Memory B cell (primary cell): ENCODE measurements around the gene CEBPZOS.

Experiments
- ATAC-seq: fragments of 150-1000 bp; cut with Tn5 transposase; 2 replicates; pipeline ENCODE4 v1.10.0; 2021; ENCODE audit warnings: low read depth, mild to moderate bottlenecking, moderate library complexity
- DNase-seq, 2 donors: peaks; one replicate each; pipeline ENCODE4 v3.0.0; 2022; ENCODE audit warnings: low spot score in 2 of 2
- H3K27ac Mint-ChIP-seq: one replicate; pipeline ENCODE4 v1.8.0; 2022; ENCODE audit warnings: mild to moderate bottlenecking, moderate library complexity, mixed read lengths
- H3K27me3 Mint-ChIP-seq: one replicate; pipeline ENCODE4 v1.8.0; 2022; ENCODE audit warnings: mixed read lengths
- H3K36me3 Mint-ChIP-seq: one replicate; pipeline ENCODE4 v1.8.0; 2022; ENCODE audit warnings: mild to moderate bottlenecking, mixed read lengths
- H3K4me1 Mint-ChIP-seq: one replicate; pipeline ENCODE4 v1.8.0; 2022; ENCODE audit warnings: mixed read lengths
- H3K4me3 Mint-ChIP-seq: one replicate; pipeline ENCODE4 v1.8.0; 2022; ENCODE audit warnings: mild to moderate bottlenecking, moderate library complexity, mixed read lengths
- H3K9me3 Mint-ChIP-seq: one replicate; pipeline ENCODE4 v1.8.0; 2022; ENCODE audit warnings: mixed read lengths

CEBPZOS gene

DNA sequence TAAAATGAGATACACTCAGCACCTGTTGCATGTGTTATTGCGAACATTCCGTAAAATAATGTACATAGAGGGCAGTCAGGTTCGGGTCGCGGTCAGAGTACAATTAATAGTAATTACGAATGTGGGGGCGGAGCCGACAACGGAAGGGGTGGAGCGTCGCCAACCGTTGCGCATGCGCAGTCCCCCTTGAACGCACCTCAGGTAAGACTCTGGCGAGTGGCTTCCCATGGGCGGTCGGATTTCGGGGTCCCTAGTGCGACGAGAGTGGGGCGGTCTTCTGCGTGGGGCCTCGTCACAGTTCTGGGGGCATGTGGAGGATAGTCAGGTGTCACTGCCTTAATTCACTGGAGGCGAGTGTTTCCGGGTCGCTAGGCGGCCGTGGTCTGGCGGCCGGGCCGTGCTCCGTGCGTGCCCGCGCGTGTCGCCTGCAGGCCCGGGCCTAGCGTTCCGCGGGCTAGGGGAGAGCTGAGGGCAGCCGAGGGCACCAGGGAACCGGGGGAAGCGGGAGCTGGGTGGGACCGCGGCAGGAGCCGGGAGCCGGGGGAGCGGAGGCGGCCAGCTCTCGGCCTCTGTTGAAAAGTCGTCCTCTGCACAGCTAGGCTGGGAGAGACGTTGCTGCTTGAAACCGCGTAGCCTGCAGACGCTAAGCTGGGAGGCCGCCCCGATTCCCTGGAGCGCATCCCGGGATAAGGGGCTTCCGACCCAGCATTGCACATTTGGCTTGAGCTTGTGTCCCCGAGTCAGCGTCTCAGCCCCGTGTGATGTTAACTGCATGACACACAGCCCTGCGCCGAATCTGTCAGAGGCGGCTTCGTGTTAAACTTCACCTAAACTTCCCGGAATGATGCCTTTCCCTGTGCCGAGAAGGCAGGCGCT is at the start of gene CEBPZOS:
Gene CEBPZOS, plus strand, starts transcription at position 177 of the 876 bp plus-strand sequence. CDS start 3,209 bp downstream, outside the sequence.
- Mint-ChIP-seq H3K4me1 (peaks cover 8% of the 10 kb centered on the region), H3K27me3 (no peaks in the 10 kb centered on the region), H3K36me3 (peaks cover 1% of the 10 kb centered on the region), H3K27ac (peak within 1 kb of the TSS; percentile 98), H3K9me3 (no peaks in the 10 kb centered on the region), H3K4me3 (peak within 1 kb of the TSS; percentile 100)
- ATAC-seq (peak; percentile 87), DNase-seq (peak; percentile 92 to 95)

DNA sequence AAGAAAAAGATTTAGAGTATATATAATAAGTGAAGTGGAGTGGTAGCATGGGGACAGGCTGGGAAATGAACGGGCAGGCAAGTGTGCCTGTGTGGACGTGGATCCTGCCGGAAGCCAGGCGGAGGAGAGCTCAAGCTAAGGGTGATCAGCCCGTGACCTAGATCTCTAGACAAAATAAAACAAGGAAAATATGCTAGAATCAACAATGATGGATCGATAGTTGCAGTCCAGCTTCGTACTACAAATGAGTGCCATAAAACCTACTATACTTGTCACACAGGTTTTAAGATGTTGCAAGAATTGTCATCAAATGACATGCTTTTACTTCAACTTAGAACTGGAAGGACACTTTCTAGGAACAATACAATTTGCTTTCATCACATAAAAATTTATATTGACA is 48.0 kb upstream of the CEBPZOS start:
- Mint-ChIP-seq H3K9me3 (peaks cover 2% of the 10 kb centered on the region), H3K27me3 (no peaks in the 10 kb centered on the region), H3K4me3 (no peak overlapping the region), H3K4me1 (peaks cover 14% of the 10 kb centered on the region), H3K36me3 (peaks cover 35% of the 10 kb centered on the region), H3K27ac (peak overlapping the region; percentile 37)
- ATAC-seq (no peak), DNase-seq (no peak)

DNA sequence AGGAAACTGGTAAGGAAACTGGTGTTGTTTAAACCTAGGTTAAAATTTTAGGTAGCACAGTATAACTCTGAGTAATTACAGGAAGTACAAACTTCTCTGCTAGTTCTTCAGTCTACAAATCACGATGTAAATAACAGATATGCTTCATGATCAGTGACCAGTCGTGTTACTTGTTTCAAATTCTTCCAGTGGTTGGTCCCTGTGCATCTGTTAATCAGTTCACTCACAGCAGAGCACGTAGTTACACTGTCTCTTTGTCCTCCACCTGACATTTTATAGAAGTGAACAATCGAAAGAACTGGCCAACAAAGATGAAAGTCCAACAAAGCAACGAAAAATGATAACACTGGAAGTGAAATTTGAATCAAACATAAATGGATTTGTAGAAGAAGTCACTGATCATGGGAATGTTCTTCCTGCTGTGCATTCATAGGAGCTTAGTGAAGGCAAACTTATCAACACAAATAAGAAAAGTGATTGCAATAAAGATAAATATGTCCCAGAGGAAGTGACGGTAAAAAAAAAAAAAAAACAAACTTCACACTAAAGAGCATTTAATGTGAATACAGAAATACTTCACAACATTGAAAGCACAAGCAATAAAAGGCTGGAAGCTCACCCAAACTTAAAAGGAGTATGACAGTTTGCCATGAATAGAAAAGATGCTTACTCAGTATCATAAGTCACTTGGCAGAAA is 46.5 kb upstream of the CEBPZOS start:
- H3K36me3 Mint-ChIP-seq, result peaks cover 38% of the 10 kb centered on the region
- no peak overlapping the region for H3K4me3 Mint-ChIP-seq
- no peaks in the 10 kb centered on the region for H3K27me3 Mint-ChIP-seq
- peaks cover 3% of the 10 kb centered on the region for H3K9me3 Mint-ChIP-seq
- H3K4me1 Mint-ChIP-seq, result peaks cover 20% of the 10 kb centered on the region
- no peak for DNase-seq
- peak overlapping the region; percentile 78 for H3K27ac Mint-ChIP-seq
- peak; percentile 44 for ATAC-seq

DNA sequence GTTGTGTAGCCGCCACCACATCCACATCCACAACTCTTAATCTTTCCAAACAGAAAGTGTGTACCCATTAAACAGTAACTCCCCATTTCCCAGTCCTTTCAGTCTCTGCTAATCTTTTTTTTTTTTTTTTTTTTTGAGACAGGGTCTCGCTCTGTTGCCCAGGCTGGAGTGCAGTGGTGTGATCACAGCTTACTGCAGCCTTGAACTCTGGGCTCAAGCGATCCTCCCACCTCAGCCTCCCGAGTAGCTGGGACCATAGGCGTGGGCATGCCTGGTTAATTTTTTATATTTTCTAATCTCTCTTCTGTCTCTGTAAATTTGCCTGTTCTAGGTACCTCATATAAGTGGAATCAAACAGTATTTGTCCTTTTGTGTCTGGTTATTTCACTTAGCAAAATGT is 43.1 kb upstream of the CEBPZOS start:
- Mint-ChIP-seq H3K27ac (peak overlapping the region; percentile 49), H3K4me3 (no peak overlapping the region), H3K4me1 (peaks cover 39% of the 10 kb centered on the region), H3K9me3 (peaks cover 3% of the 10 kb centered on the region), H3K27me3 (no peaks in the 10 kb centered on the region), H3K36me3 (peaks cover 26% of the 10 kb centered on the region)
- DNase-seq, result no peak
- no peak for ATAC-seq

DNA sequence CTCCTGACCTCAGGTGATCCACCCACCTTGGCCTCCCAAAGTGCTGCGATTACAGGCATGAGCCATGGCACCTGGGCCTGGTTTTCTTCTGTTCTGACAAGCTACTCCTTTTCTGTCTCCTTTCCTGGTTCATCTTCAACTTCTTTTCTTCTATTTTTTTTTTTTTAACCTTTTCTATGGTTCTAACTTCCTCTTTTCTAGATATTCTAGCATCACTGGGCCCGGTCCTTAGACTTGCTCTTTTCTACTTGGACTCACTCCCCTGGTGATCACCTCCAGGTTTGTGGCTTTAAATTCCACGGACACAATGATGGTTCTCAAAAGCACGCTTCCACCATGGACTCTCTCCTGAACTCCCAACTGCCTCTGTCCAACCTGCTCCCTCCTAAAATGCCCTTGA is 41.5 kb upstream of the CEBPZOS start:
- peak overlapping the region; percentile 86 for H3K27ac Mint-ChIP-seq

DNA sequence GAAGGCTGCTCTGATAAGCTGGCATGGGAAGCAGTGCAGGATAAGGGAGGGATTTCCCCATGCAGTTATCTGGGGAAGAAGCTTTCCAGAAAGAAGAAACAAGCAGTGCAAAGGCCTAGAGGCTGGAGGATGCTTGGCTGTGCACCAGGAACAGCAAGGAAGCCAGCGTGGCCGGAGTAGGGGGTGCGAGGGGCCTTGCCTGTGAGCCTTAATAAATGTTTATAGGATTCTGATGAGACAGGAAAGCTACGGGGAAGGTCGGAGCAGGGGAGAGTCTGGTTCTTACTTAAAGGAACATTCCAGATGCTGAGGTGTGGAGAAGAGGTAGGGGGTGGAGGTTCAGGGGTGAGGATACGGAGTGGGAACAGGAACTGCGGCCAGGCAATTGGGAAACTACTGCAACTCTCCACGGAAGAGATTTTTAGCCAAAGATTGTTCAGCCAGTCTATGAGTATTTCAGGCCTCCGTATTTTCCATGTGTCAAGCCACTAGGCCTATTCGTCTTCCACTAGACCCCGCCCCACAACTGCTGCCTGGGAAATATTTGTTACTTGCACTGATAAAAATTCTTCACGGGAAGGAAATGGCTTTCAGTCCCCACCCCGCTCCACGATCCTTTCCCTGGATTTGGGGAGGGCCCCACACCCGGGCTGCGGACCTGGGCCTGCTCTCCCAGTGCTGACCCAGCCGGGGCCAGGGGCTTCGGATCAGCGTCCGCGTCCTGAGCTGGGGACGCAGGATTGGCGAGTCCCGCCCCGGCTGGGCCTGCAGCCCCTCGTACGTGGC is 40.0 kb upstream of the CEBPZOS start:
- Mint-ChIP-seq H3K4me3 (peak overlapping the region; percentile 89), H3K27ac (peak overlapping the region; percentile 86), H3K36me3 (peaks cover 17% of the 10 kb centered on the region), H3K27me3 (no peaks in the 10 kb centered on the region), H3K9me3 (peaks cover 3% of the 10 kb centered on the region), H3K4me1 (peaks cover 35% of the 10 kb centered on the region)
- DNase-seq (no peak), ATAC-seq (peak; percentile 5)

More for the DNA sequence above, 41.5 kb upstream of the CEBPZOS start:
- peak overlapping the region; percentile 59 for H3K4me3 Mint-ChIP-seq
- H3K9me3 Mint-ChIP-seq, result peaks cover 3% of the 10 kb centered on the region
- no peaks in the 10 kb centered on the region for H3K27me3 Mint-ChIP-seq
- H3K4me1 Mint-ChIP-seq, result peaks cover 38% of the 10 kb centered on the region
- ATAC-seq, result peak; percentile 41
- DNase-seq, result peak in 1 of 2 donors; percentile 18
- peaks cover 18% of the 10 kb centered on the region for H3K36me3 Mint-ChIP-seq

DNA sequence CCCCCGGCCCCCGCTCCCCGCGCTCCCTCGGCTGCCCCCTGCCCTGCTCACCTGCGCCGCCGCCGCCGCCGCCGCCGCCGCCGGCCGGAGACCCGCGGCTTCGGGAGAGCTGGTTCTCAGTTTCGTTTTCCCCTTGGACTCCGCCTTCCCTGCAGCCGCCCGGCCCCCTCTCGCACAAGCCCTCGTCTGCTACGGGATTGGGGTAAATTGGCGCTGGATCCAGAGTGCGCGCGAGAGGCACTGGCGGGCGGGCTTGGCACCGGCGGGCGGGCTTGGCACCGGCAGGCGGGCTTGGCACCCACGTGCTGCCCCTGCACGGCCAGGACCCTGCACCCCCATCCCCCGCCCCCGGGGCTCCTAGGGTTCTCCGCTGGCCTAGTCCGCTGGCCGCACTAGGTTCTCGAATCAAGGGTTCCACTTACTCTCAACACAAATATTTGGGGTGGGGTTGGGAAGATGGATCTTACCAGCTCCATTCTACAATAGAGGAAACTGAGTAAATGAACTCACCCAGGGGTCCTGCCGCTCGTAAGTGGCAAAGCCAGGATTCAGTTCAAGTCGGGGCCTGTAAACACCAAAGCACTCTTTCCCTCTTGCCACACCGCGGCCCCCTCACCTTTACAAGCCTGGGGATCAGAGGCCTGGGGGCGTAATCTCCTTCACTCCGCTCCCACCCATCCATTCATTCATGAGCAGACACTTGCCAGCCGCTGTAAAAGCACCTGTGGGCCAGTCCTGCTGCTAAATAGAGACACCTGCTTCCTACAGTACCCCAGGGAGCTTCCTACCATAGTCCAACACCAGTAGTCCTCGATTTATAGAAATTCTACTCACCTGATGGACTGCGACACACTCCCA is 39.2 kb upstream of the CEBPZOS start, which contains the start of gene EIF2AK2:
Gene EIF2AK2, minus strand, starts transcription at position 124 of the 858 bp plus-strand sequence. CDS start 9,174 bp downstream, outside the sequence.
- Mint-ChIP-seq H3K36me3 (peaks cover 12% of the 10 kb centered on the region), H3K27me3 (no peaks in the 10 kb centered on the region), H3K27ac (peak within 1 kb of the TSS; percentile 86), H3K9me3 (peaks cover 3% of the 10 kb centered on the region), H3K4me3 (peak within 1 kb of the TSS; percentile 89), H3K4me1 (peaks cover 35% of the 10 kb centered on the region)
- DNase-seq (peak; percentile 73 to 74), ATAC-seq (peak; percentile 92)

DNA sequence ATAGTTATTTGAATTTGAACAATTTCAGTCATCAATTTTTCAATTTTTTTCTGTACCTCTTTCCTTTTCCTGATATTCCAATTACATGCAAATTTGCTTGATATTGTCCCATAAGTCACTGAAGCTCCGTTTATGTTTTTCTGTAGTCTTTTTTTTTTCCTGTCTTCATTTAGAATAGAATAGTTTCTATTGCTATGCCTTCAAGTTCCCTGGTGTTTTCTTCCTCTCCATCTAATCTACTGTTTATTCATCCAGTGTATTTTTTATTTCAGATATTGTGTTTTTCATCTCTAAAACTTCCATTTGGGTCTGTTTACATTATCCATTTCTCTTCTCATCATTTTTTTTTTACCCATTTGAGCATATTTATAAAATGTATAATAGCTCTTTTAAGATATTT is 31.5 kb upstream of the CEBPZOS start:
- peaks cover 11% of the 10 kb centered on the region for H3K9me3 Mint-ChIP-seq
- H3K4me3 Mint-ChIP-seq, result no peak overlapping the region
- H3K4me1 Mint-ChIP-seq, result no peaks in the 10 kb centered on the region
- H3K36me3 Mint-ChIP-seq, result peaks cover 7% of the 10 kb centered on the region
- DNase-seq (no peak), ATAC-seq (no peak)
- H3K27ac Mint-ChIP-seq, result no peak overlapping the region
- H3K27me3 Mint-ChIP-seq, result no peaks in the 10 kb centered on the region

DNA sequence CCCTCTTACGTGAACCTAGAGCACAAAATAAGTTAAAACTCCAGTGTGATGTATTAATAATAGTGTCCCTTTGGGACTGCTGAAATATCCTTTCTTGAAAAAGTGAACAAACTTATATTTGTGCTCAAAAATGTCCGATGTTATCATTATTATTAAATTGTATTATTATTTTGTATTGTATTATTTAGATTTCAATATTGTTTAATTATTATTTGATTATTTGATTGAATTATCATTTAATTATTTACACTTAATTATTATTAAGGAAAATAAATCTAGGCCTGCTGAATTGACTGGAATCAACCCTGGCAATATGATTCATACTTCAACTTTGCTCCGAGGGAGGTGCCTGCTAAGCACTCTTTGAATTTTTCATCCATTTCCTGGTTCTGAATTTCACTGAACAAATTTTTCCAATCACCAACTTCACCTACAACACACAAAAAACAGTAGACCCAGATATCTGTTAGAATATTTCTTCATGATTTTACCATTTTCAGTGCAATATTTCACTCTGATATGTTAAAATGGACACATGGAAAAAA is 28.6 kb upstream of the CEBPZOS start:
- no peak overlapping the region for H3K4me3 Mint-ChIP-seq
- no peak for DNase-seq
- H3K27ac Mint-ChIP-seq, result no peak overlapping the region
- H3K9me3 Mint-ChIP-seq, result peaks cover 11% of the 10 kb centered on the region
- H3K27me3 Mint-ChIP-seq, result no peaks in the 10 kb centered on the region
- H3K36me3 Mint-ChIP-seq, result peaks cover 7% of the 10 kb centered on the region
- no peaks in the 10 kb centered on the region for H3K4me1 Mint-ChIP-seq
- ATAC-seq, result no peak

DNA sequence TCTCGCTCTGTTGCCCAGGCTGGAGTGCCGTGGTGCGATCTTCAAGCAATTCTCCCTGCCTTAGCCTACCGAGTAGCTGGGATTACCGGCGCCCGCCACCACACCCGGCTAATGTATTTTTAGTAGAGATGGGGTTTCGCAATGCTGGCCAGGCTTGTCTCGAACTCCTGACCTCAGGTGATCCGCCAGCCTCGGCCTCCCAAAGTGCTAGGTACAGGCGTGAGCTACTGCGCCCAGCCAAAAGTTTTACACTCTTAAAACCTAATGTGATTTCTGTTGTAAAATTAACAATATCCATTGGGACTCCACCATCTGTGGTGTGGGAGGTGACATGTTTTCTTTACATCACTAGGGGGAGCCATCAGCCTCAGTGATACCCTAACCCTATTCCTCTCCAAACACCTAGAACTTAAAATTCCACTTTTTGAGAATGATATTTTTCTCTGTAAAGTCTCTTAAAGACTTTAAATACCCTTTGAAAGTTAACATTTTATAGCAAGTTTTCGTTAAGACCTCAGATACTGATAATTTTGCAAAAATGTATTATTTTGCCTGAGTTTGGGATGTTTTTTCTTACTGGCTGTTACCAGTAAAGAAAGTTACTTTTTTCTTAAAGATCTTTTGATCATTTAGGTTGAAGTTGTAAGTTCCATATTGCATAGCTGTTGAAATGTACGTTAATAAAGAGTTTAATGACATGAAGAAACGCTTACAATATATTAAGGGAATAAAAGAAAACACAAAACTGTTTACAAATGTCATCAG is 27.9 kb upstream of the CEBPZOS start:
- Mint-ChIP-seq H3K27ac (no peak overlapping the region), H3K4me3 (no peak overlapping the region), H3K27me3 (no peaks in the 10 kb centered on the region), H3K9me3 (peaks cover 11% of the 10 kb centered on the region), H3K36me3 (peaks cover 7% of the 10 kb centered on the region), H3K4me1 (no peaks in the 10 kb centered on the region)
- DNase-seq (peak in 1 of 2 donors; percentile 23), ATAC-seq (peak; percentile 80)

DNA sequence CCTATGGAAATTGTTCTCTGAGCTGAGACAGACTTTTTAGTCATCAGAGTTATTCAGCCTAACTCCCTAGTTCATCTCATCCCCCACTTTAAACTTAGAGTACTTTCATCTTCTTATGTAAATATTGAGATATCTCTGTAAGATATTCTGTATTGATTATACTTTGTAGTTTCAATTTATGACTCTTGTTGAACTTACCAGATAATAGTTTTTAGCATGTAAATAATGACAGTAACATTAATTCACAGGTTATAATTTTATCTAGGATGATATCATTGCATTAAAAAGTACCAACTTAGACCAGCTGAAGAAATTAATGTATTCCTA is 24.7 kb upstream of the CEBPZOS start:
- H3K4me1 Mint-ChIP-seq, result no peaks in the 10 kb centered on the region
- no peaks in the 10 kb centered on the region for H3K9me3 Mint-ChIP-seq
- H3K36me3 Mint-ChIP-seq, result no peaks in the 10 kb centered on the region
- ATAC-seq (no peak), DNase-seq (no peak)
- no peak overlapping the region for H3K27ac Mint-ChIP-seq
- no peak overlapping the region for H3K4me3 Mint-ChIP-seq
- H3K27me3 Mint-ChIP-seq, result no peaks in the 10 kb centered on the region

DNA sequence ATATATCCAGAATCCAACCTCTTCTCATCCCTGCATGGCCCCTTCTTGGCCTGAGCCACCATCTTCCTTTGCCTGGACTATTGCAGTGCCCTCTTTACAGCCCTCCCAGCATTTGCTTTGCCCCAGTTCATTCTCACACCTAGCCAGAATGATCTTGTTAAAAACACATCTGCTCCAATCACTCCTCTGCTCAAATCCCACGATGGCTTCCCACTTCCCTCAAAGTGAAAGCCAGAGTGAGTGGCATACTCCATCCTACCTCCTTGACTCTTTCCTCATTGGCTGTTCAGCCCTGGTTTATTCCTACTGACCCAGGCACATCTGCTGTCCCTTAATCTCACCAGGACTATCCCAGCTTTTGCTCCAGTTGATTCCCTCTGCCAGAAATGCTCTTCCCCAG is 22.6 kb upstream of the CEBPZOS start:
- H3K9me3 Mint-ChIP-seq, result no peaks in the 10 kb centered on the region
- DNase-seq (no peak), ATAC-seq (no peak)
- no peak overlapping the region for H3K4me3 Mint-ChIP-seq
- no peak overlapping the region for H3K27ac Mint-ChIP-seq
- H3K4me1 Mint-ChIP-seq, result no peaks in the 10 kb centered on the region
- no peaks in the 10 kb centered on the region for H3K36me3 Mint-ChIP-seq
- H3K27me3 Mint-ChIP-seq, result no peaks in the 10 kb centered on the region
